ENCODE measurements around the gene CCDC12.

The CCDC12 gene

GRCh38 chr3:47017504-47018268, 41.1 kb upstream of the CCDC12 start:
- TF ChIP-seq, protein P1, sequence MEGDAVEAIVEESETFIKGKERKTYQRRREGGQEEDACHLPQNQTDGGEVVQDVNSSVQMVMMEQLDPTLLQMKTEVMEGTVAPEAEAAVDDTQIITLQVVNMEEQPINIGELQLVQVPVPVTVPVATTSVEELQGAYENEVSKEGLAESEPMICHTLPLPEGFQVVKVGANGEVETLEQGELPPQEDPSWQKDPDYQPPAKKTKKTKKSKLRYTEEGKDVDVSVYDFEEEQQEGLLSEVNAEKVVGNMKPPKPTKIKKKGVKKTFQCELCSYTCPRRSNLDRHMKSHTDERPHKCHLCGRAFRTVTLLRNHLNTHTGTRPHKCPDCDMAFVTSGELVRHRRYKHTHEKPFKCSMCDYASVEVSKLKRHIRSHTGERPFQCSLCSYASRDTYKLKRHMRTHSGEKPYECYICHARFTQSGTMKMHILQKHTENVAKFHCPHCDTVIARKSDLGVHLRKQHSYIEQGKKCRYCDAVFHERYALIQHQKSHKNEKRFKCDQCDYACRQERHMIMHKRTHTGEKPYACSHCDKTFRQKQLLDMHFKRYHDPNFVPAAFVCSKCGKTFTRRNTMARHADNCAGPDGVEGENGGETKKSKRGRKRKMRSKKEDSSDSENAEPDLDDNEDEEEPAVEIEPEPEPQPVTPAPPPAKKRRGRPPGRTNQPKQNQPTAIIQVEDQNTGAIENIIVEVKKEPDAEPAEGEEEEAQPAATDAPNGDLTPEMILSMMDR (IDR thresholded peaks at IDR 0.05; ENCODE audit: borderline replicate concordance, insufficient read depth, low read depth, low read length), result 0 out of 2 replicates have a peak, but pooled peaks have one; percentile 2

DNA sequence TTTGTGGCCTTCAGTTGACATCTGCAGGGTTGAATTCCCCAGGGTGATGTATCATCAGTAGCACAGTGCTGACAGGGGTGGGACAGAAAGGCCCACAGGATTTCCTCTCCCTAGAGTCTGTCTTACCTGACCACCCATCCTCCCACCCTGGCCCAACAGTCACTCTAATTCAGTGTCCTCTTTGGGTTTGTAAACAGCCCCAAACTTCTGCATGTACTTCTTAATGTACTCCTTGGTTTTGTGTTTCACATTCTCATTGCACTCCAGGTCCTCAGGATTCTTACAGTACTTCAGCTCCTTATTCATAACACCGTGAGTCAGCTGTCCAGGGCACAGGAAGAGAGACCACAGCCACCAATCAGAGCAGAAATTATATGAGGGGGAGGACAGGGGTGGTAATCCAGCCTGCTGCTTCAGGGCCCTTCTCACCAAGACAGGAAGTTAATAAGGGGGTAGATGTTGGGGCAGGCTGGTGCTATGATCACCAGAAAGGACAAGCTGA, 40.4 kb upstream of the CCDC12 start:
- no peak overlapping the region for H3K4me3 ChIP-seq (ENCODE audit: low read depth, low read length)
- TF ChIP-seq, protein P1 (IDR thresholded peaks at IDR 0.05; ENCODE audit: borderline replicate concordance, insufficient read depth, low read depth, low read length), result no peak

More at GRCh38 chr3:47017504-47018268, 41.1 kb upstream of the CCDC12 start:
- no peak overlapping the region for H3K4me3 ChIP-seq (ENCODE audit: low read depth, low read length)

DNA sequence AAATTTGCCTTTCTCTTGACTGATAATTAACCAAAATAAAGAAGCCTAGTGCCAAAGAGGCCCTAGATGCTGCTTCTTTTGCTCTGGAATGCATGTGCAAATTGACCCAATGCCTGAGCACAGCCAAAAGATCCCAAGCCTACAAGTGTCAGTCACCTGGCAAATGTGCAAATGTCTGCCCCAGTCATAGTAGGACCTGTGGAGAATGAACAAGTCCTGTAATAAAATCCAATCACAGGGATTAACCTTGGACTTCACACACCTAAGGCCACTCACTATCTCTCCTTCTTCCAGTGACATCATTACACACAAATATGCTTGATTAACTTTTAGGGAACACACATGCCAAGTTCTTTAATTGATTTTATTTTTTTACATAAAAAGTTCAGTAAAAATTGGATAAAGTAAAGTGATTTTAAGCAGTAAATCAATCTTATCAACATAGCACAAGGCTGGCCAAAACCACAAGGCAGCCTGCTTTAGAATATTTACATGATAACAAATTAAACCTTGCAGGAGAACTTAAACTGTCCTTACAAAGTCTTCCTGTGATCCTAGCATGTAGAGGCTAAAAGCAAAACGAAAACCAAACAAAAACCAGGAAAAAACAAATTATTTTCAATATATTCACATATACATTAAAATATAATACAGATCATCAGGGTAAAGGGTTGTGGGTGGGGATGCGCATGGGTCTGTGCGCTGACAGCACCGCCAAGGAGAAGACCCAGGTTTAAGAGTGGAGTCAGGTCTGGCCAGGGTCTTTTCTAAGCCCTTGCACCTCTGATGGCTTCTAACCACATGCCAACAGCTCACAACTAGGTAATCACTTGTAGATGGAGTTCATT, 39.8 kb upstream of the CCDC12 start:
- no peak overlapping the region for H3K4me3 ChIP-seq (ENCODE audit: low read depth, low read length)
- TF ChIP-seq, protein P1 (IDR thresholded peaks at IDR 0.05; ENCODE audit: borderline replicate concordance, insufficient read depth, low read depth, low read length), result no peak

GRCh38 chr3:47015151-47015550, 38.6 kb upstream of the CCDC12 start:
- TF ChIP-seq, protein P1 (IDR thresholded peaks at IDR 0.05; ENCODE audit: borderline replicate concordance, insufficient read depth, low read depth, low read length), result no peak
- H3K4me3 ChIP-seq (ENCODE audit: low read depth, low read length), result no peak overlapping the region

DNA sequence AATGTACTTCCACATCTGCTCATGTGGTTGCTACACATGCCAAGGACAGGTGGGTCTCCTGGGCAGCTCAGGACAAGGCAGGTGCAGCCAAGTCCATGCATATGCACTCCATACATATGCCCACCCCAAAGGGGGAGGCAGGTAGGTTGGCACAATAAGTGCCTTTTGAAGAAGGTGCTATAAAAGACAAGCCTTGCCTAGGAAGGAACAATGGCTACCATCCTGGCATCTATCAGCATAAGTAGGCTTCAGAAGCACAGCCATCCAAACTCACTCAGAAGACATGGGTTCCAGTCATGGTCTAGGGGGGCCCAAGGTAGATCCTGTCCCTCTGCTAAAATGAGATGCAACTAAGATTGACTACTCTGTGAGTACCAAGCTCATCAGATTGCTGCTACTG, 37.5 kb upstream of the CCDC12 start:
- no peak overlapping the region for H3K4me3 ChIP-seq (ENCODE audit: low read depth, low read length)
- TF ChIP-seq, protein P1 (IDR thresholded peaks at IDR 0.05; ENCODE audit: borderline replicate concordance, insufficient read depth, low read depth, low read length), result no peak

GRCh38 chr3:47013231-47013630, 36.7 kb upstream of the CCDC12 start:
- TF ChIP-seq, protein P1 (IDR thresholded peaks at IDR 0.05; ENCODE audit: borderline replicate concordance, insufficient read depth, low read depth, low read length), result no peak
- H3K4me3 ChIP-seq (ENCODE audit: low read depth, low read length), result no peak overlapping the region

All from GM12875 (cell line).